ENCODE measurements around the gene PTBP3. TPM values are rescaled to one million over a fixed set of nuclear protein-coding genes. Genes with fewer than 3 reads are reported as not detected.
A peak's percentile ranks its signal among the peaks of the same experiment; 100 is the strongest.

The PTBP3 gene
- total and polyA plus RNA-seq, 2 of the 13 experiments (the other 11 are each of a cell fraction or from before 2014, with no cell fraction given): 52.8 to 61.1 TPM

DNA sequence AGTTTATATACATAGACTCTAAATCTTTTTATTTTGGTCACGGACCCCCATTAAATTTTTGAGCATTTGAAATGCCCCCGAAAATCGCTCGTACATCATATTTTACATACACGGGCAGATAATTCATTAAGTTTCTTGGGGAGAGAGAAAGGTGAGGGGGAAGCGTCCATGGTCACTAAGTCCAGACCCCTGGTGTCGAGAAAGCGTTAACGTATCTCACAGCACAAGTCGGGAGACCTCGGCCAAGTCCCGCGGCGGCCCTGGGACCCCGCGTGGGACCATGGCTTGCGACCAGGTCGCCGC, 794 bp downstream of the PTBP3 start:
- no peaks in the 10 kb centered on the region for H3K27me3 ChIP-seq (ENCODE audit: control insufficient read depth in 1 of 2, insufficient read depth in 2 of 2, low read length in 2 of 2)
- under 1% methylated on average over 18 of the region's 19 CpGs for WGBS (ENCODE audit: low lambda C conversion rate)
- ATAC-seq (no peak), FAIRE-seq (no peak), DNase-seq (ENCODE audit: low spot score) (no peak)
- CTCF ChIA-PET (ENCODE audit: low intra/inter-chr PET ratio, low total read pairs): no interaction called here
- H3K4me2 ChIP-seq (ENCODE audit: low read depth, low read length): peak overlapping the region; percentile 76
- peaks cover 17% of the 10 kb centered on the region for H4K20me1 ChIP-seq (ENCODE audit: insufficient read depth, low read length)
- intact Hi-C loops (cut with micrococcal nuclease; ENCODE audit: unreplicated experiment): loop anchor here (2.0 to 10.0 kb wide), 4 partner anchors 28 to 438 kb away; partner anchors contain the start of genes SUSD1 and UGCG
- H3K9me3 ChIP-seq (ENCODE audit: low read length): no peaks in the 10 kb centered on the region
- peaks cover 63% of the 10 kb centered on the region for H3K4me1 ChIP-seq (ENCODE audit: insufficient read depth, low read length)
- no TSS peak for BruUV-seq (replicated peaks)
- peak overlapping the region; percentile 97 for H3K27ac ChIP-seq (ENCODE audit: extremely low read length, insufficient read depth, low read length)
- H3K79me2 ChIP-seq (ENCODE audit: insufficient read depth, low read length): peaks cover 51% of the 10 kb centered on the region
- H2AFZ ChIP-seq (ENCODE audit: low read length): no peak overlapping the region
- peak overlapping the region; percentile 94 for H3K9ac ChIP-seq (ENCODE audit: insufficient read depth, low read depth, low read length)
- H3K4me3 ChIP-seq (replicated peaks in 1 of 3; ENCODE audit: insufficient read depth in 1 of 3, low read depth in 2 of 3, low read length in 3 of 3): peak overlapping the region; percentile 87 to 95 (median 95)
- 0 out of 5 replicates have a peak, but pooled peaks cover 0 to 3% of the 10 kb centered on the region in 2 experiments for H3K36me3 ChIP-seq (replicated peaks in 1 of 2; ENCODE audit: control insufficient read depth in 1 of 2, insufficient read depth in 2 of 2, low read length in 2 of 2)
- in situ Hi-C loops (cut with HindIII; ENCODE audit: extremely low pct_ligation_motif_present, low pct_unique_long_range_greater_than_20kb): no loop called here
- POLR2A ChIA-PET: interaction anchor here (1.2 to 1.9 kb wide), 4 partner anchors 10 to 100 kb away, joined by 3 to 16 read pairs (median 4); partner anchors contain the start of gene HSDL2
- TF ChIP-seq, protein P1, sequence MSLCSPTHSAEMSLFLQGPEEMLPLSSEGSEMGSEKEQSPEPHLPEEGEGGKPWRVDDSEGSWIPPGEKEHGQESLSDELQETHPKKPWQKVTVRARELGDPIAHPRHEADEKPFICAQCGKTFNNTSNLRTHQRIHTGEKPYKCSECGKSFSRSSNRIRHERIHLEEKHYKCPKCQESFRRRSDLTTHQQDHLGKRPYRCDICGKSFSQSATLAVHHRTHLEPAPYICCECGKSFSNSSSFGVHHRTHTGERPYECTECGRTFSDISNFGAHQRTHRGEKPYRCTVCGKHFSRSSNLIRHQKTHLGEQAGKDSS (CRISPR knock-in tag; IDR thresholded peaks at IDR 0.05; ENCODE audit: borderline replicate concordance, low read depth): 0 out of 2 replicates have a peak, but pooled peaks have one; percentile 6
- TF ChIP-seq, protein P2, sequence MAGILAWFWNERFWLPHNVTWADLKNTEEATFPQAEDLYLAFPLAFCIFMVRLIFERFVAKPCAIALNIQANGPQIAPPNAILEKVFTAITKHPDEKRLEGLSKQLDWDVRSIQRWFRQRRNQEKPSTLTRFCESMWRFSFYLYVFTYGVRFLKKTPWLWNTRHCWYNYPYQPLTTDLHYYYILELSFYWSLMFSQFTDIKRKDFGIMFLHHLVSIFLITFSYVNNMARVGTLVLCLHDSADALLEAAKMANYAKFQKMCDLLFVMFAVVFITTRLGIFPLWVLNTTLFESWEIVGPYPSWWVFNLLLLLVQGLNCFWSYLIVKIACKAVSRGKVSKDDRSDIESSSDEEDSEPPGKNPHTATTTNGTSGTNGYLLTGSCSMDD (CRISPR knock-in tag; IDR thresholded peaks at IDR 0.05): no peak
- TF ChIP-seq ZBTB7B (CRISPR knock-in tag; IDR thresholded peaks at IDR 0.05) (peak; percentile 79; the same call in 1 of the 2 replicates), PTBP1 (IDR thresholded peaks at IDR 0.05; ENCODE audit: low read depth, low read length, poor library complexity, severe bottlenecking) (no peak), ZNF430 (CRISPR knock-in tag; IDR thresholded peaks at IDR 0.05) (0 out of 2 replicates have a peak, but pooled peaks have one; percentile 4), GABPA (IDR thresholded peaks at IDR 0.05; ENCODE audit: low read depth, low read length) (no peak), GABPA (CRISPR knock-in tag; IDR thresholded peaks at IDR 0.05; ENCODE audit: low read depth) (no peak), POLR2AphosphoS5 (IDR thresholded peaks at IDR 0.05; ENCODE audit: low read depth, low read length) (0 out of 2 replicates have a peak, but pooled peaks have one; percentile 18), TCF12 (IDR thresholded peaks at IDR 0.05) (no peak), TCF12 (CRISPR knock-in tag; IDR thresholded peaks at IDR 0.05) (peak; percentile 12; the same call in 1 of the 2 replicates), FIP1L1 (IDR thresholded peaks at IDR 0.05; ENCODE audit: borderline replicate concordance, insufficient read depth, low read depth, low read length) (no peak), MIXL1 (CRISPR knock-in tag; IDR thresholded peaks at IDR 0.05) (0 out of 2 replicates have a peak, but pooled peaks have one; percentile 25), ZSCAN21 (CRISPR knock-in tag; IDR thresholded peaks at IDR 0.05; ENCODE audit: borderline replicate concordance) (no peak), ZC3H4 (CRISPR knock-in tag; IDR thresholded peaks at IDR 0.05; ENCODE audit: borderline replicate concordance) (no peak), TEAD3 (CRISPR knock-in tag; optimal IDR thresholded peaks at IDR 0.05; ENCODE audit: borderline replicate concordance) (peak; percentile 34), KDM5A (IDR thresholded peaks at IDR 0.05; ENCODE audit: borderline replicate concordance, low read length) (peak; percentile 21; the same call in 1 of the 2 replicates), HNF4G (IDR thresholded peaks at IDR 0.05; ENCODE audit: borderline replicate concordance, low read depth, low read length) (no peak), HNF4G (CRISPR knock-in tag; IDR thresholded peaks at IDR 0.05; ENCODE audit: borderline replicate concordance, low read depth) (no peak), HDAC2 (CRISPR knock-in tag; IDR thresholded peaks at IDR 0.05) (no peak), ASH2L (IDR thresholded peaks at IDR 0.05; ENCODE audit: insufficient read length, low read depth, low read length) (peak; percentile 88)
- TF ChIP-seq, protein P3, sequence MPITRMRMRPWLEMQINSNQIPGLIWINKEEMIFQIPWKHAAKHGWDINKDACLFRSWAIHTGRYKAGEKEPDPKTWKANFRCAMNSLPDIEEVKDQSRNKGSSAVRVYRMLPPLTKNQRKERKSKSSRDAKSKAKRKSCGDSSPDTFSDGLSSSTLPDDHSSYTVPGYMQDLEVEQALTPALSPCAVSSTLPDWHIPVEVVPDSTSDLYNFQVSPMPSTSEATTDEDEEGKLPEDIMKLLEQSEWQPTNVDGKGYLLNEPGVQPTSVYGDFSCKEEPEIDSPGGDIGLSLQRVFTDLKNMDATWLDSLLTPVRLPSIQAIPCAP (CRISPR knock-in tag; IDR thresholded peaks at IDR 0.05; ENCODE audit: low read depth): 0 out of 2 replicates have a peak, but pooled peaks have one; percentile 20
